DND-41 (cell line): ENCODE measurements around the gene NR6A1.

ENCODE experiments used
- EZH2 ChIP-seq: IDR thresholded peaks from 3 replicates; pipeline ENCODE4 v1.6.1; 2012; ENCODE audit warnings: borderline replicate concordance, low read depth, mild to moderate bottlenecking, moderate library complexity, low read length, inconsistent platforms; ENCODE audit not compliant: severe bottlenecking
- TF ChIP-seq, protein P1 (sequence below): IDR thresholded peaks from 2 replicates; pipeline ENCODE4 v1.5.1; 2012; ENCODE audit warnings: borderline replicate concordance, low read length, moderate library complexity, mild to moderate bottlenecking; ENCODE audit not compliant: poor library complexity, severe bottlenecking; ENCODE audit errors: extremely low read depth

DNA sequence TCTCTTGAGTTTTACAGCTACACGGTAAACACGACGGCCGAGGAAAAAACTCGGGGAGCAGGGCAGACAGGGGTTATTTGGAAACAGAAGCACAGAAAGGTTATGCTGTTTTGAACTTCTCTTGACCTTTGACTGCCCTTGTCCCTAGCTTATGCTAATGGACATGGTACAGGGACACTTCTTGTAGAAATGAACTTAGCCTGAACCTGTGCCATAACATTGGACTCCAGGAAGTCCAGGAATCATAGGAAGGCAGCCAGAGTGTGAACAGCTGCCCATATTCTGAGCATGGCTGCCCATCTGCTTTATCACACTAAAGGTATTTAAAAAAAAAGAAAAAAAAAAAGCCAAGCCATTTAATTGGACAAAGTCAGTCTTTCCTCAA lies 46.1 kb downstream of the NR6A1 start:
- no peak for TF ChIP-seq EZH2
- TF ChIP-seq, protein P1, sequence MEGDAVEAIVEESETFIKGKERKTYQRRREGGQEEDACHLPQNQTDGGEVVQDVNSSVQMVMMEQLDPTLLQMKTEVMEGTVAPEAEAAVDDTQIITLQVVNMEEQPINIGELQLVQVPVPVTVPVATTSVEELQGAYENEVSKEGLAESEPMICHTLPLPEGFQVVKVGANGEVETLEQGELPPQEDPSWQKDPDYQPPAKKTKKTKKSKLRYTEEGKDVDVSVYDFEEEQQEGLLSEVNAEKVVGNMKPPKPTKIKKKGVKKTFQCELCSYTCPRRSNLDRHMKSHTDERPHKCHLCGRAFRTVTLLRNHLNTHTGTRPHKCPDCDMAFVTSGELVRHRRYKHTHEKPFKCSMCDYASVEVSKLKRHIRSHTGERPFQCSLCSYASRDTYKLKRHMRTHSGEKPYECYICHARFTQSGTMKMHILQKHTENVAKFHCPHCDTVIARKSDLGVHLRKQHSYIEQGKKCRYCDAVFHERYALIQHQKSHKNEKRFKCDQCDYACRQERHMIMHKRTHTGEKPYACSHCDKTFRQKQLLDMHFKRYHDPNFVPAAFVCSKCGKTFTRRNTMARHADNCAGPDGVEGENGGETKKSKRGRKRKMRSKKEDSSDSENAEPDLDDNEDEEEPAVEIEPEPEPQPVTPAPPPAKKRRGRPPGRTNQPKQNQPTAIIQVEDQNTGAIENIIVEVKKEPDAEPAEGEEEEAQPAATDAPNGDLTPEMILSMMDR: no peak
